ENCODE data around the gene CERS1. TPM values are rescaled to one million over a fixed set of nuclear protein-coding genes. Genes with fewer than 3 reads are reported as not detected.
A peak's percentile ranks its signal among the peaks of the same experiment; 100 is the strongest.

The CERS1 gene
- total and polyA plus RNA-seq, 10 of the 15 experiments (the other 5 are each of a cell fraction or from before 2014, with no cell fraction given): 0.19 TPM; not detected in 9

DNA sequence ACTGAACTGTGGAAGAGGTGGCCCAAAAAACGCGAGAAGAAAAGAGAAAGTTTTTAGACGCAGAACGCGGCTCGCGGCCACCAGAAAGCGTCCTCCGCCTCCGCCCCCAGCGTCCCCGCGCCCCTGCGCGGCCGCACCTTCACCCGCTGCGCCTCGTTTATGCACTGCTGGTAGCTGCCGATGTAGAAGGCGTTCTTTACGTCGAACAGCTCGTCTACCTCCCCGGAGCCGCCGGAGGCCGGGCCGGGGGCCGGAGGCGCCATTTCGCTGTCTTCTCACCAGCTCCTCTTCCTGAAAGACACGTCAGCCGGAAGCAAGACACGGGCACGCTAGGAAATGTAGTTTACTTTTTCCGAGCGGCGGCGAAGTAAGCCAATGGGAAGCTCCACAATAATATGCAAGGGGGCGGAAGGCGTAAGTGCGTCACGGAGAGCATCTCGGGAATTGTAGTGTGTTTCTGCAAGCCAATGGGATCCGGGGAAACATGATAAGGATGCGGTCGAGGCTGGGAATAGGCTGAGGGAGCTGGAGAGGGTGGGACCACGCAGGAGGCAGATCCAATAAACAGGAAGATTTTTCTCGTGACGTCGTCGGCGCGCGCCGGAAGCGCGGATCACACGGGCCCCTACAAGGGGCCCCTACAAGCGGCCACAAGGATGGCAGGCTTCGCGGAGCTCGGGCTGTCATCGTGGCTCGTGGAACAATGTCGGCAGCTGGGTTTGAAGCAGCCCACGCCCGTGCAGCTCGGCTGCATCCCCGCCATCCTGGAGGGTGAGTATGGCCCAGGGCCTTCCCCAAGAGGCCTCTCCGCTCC lies 23.3 kb upstream of the CERS1 start, which contains the start of the genes COPE and DDX49 (continued):
- TF ChIP-seq ZZZ3 (IDR thresholded peaks at IDR 0.05; ENCODE audit: control insufficient read depth, insufficient read length, low read depth): no peak
- TF ChIP-seq, protein P1, sequence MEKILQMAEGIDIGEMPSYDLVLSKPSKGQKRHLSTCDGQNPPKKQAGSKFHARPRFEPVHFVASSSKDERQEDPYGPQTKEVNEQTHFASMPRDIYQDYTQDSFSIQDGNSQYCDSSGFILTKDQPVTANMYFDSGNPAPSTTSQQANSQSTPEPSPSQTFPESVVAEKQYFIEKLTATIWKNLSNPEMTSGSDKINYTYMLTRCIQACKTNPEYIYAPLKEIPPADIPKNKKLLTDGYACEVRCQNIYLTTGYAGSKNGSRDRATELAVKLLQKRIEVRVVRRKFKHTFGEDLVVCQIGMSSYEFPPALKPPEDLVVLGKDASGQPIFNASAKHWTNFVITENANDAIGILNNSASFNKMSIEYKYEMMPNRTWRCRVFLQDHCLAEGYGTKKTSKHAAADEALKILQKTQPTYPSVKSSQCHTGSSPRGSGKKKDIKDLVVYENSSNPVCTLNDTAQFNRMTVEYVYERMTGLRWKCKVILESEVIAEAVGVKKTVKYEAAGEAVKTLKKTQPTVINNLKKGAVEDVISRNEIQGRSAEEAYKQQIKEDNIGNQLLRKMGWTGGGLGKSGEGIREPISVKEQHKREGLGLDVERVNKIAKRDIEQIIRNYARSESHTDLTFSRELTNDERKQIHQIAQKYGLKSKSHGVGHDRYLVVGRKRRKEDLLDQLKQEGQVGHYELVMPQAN (conservative IDR thresholded peaks at IDR 0.05): peak; percentile 98
- peak; percentile 5 to 66; a peak in 2 of 4 replicates for TF ChIP-seq BHLHE40 (IDR thresholded peaks at IDR 0.05; ENCODE audit: borderline replicate concordance in 1 of 2, low read depth in 2 of 2, low read length in 1 of 2)
- 0 out of 2 replicates have a peak, but pooled peaks have one; percentile 28 for TF ChIP-seq NFIC (IDR thresholded peaks at IDR 0.05; ENCODE audit: low read depth, low read length)
- TF ChIP-seq, protein P2, sequence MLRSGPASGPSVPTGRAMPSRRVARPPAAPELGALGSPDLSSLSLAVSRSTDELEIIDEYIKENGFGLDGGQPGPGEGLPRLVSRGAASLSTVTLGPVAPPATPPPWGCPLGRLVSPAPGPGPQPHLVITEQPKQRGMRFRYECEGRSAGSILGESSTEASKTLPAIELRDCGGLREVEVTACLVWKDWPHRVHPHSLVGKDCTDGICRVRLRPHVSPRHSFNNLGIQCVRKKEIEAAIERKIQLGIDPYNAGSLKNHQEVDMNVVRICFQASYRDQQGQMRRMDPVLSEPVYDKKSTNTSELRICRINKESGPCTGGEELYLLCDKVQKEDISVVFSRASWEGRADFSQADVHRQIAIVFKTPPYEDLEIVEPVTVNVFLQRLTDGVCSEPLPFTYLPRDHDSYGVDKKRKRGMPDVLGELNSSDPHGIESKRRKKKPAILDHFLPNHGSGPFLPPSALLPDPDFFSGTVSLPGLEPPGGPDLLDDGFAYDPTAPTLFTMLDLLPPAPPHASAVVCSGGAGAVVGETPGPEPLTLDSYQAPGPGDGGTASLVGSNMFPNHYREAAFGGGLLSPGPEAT (IDR thresholded peaks at IDR 0.05; ENCODE audit: low read depth): peak; percentile 96
- TF ChIP-seq CHD2 (IDR thresholded peaks at IDR 0.05; ENCODE audit: borderline replicate concordance, low read depth, low read length): peak; percentile 96
- no peak for TF ChIP-seq TCF3 (IDR thresholded peaks at IDR 0.05; ENCODE audit: borderline replicate concordance, insufficient read depth, low read depth, low read length)
- peak; percentile 49 for TF ChIP-seq SMAD1 (IDR thresholded peaks at IDR 0.05; ENCODE audit: low read depth, partially characterized antibody)
- no peak for TF ChIP-seq CEBPB (IDR thresholded peaks at IDR 0.05; ENCODE audit: borderline replicate concordance in 1 of 2, low read depth in 2 of 2, low read length in 2 of 2)
- no peak for TF ChIP-seq YBX1 (IDR thresholded peaks at IDR 0.05)
- TF ChIP-seq ZNF274 (IDR thresholded peaks at IDR 0.05; ENCODE audit: insufficient read depth, insufficient read length): no peak
- 0 out of 2 replicates have a peak, but pooled peaks have one; percentile 24 for TF ChIP-seq EED (IDR thresholded peaks at IDR 0.05; ENCODE audit: low read depth)
- TF ChIP-seq, protein P3, sequence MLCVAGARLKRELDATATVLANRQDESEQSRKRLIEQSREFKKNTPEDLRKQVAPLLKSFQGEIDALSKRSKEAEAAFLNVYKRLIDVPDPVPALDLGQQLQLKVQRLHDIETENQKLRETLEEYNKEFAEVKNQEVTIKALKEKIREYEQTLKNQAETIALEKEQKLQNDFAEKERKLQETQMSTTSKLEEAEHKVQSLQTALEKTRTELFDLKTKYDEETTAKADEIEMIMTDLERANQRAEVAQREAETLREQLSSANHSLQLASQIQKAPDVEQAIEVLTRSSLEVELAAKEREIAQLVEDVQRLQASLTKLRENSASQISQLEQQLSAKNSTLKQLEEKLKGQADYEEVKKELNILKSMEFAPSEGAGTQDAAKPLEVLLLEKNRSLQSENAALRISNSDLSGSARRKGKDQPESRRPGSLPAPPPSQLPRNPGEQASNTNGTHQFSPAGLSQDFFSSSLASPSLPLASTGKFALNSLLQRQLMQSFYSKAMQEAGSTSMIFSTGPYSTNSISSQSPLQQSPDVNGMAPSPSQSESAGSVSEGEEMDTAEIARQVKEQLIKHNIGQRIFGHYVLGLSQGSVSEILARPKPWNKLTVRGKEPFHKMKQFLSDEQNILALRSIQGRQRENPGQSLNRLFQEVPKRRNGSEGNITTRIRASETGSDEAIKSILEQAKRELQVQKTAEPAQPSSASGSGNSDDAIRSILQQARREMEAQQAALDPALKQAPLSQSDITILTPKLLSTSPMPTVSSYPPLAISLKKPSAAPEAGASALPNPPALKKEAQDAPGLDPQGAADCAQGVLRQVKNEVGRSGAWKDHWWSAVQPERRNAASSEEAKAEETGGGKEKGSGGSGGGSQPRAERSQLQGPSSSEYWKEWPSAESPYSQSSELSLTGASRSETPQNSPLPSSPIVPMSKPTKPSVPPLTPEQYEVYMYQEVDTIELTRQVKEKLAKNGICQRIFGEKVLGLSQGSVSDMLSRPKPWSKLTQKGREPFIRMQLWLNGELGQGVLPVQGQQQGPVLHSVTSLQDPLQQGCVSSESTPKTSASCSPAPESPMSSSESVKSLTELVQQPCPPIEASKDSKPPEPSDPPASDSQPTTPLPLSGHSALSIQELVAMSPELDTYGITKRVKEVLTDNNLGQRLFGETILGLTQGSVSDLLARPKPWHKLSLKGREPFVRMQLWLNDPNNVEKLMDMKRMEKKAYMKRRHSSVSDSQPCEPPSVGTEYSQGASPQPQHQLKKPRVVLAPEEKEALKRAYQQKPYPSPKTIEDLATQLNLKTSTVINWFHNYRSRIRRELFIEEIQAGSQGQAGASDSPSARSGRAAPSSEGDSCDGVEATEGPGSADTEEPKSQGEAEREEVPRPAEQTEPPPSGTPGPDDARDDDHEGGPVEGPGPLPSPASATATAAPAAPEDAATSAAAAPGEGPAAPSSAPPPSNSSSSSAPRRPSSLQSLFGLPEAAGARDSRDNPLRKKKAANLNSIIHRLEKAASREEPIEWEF (IDR thresholded peaks at IDR 0.05; ENCODE audit: insufficient replicate concordance, low read depth, low read length): no peak
- TF ChIP-seq STAT3 (IDR thresholded peaks at IDR 0.05; ENCODE audit: low read depth, low read length): no peak
- TF ChIP-seq, protein P4, sequence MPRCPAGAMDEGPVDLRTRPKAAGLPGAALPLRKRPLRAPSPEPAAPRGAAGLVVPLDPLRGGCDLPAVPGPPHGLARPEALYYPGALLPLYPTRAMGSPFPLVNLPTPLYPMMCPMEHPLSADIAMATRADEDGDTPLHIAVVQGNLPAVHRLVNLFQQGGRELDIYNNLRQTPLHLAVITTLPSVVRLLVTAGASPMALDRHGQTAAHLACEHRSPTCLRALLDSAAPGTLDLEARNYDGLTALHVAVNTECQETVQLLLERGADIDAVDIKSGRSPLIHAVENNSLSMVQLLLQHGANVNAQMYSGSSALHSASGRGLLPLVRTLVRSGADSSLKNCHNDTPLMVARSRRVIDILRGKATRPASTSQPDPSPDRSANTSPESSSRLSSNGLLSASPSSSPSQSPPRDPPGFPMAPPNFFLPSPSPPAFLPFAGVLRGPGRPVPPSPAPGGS (IDR thresholded peaks at IDR 0.05; ENCODE audit: borderline replicate concordance, insufficient read depth, low read depth, low read length, poor library complexity, severe bottlenecking): no peak
